Ramos (cell line): ENCODE data around the gene PCDH18.

Experiments used
- in situ Hi-C: fragments of 300-500 bp; cut with MboI; formaldehyde crosslinking; loops from one replicate; pipeline ENCODE4 v1.14.3; 2022; ENCODE audit warnings: low sequenced_read_pairs; ENCODE audit not compliant: unreplicated experiment

The PCDH18 gene

DNA sequence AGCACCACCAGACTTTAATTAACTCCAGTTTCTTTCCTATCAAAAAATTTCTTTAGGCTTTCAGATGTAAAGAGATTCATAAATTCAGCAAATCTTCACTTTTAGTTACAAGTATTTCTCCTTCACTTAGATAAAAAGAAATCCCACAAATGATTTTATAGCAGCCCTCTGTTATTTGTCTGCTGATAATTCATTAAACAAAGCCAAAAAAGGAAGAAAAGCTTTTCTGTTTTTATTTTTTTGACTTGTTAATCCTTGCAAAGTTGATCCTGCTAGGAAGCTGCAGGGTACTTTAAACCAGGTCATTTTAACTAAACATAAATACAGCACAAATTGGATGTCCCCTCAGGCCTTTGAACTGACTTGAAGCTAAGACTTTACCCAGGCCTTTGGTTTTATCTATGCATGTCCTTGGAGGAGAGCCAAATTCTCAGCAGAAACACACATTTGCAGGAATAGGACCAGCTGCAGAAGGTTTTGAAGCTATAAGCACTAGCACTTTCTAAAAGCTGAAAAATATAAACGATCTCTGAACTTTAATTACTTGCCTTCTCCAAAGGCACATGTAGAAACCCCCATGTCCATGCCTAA, 57.5 kb downstream of the PCDH18 start:
- in situ Hi-C loops: no loop called here

DNA sequence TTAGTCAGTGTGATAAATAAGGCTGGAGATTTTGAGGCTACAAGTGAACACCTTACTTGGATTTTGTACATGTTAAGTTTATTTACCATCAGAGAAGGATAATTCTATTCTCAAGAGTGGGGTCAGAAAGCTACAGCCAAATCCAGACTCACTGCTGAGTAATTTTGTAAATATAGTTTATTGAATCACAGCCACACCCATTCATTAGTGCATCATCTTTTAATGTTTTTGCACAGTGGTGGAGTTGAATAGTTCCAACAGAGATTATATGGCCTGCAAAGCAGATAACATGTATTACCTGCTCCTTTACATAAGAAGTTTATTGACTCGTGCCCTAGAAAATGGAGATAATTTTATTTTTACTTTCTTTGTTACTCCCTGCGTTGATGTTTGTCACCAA, 60.4 kb downstream of the PCDH18 start:
- in situ Hi-C loops: no loop called here

DNA sequence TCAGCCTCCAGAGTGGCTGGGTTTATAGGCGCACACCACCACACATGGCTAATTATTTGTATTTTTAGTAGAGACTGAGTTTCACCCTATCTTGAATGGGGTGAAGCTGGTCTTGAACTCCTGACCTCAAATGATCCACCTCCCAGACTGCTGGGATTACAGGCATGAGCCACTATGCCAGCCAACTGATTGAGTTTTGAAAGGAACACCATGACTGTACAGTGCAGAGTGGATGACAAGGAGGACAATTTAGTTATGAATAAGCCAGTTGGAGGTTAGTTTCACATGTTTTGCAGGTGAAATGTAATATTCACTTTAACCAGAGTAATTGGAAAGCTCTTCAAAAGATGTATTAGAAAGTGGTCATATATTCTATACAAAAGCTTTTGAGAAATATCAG, 60.8 kb downstream of the PCDH18 start:
- in situ Hi-C loops: no loop called here

DNA sequence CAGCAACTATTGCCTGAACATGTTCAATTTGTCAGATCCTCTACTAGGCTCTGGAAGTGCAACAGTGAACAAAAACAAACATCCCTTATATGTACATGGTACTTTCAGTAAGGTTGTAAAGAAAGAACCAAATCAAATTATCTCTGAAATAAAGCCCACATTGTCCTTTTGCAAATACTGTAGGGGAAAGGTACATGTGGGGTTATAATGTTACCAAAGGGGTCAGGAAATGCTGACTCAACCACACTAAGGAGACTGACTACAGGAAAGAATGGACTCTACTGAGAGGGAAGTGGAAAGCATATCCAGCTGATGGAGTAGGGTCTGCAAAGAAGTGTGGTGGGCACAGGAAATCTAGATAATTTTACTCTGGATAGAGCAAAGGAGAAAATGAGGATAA, 61.5 kb downstream of the PCDH18 start:
- in situ Hi-C loops: no loop called here
